HG03045 (cell line): ENCODE results near the gene RAB3C.

Source experiments
- ATAC-seq: cut with Tn5 transposase; IDR thresholded peaks from one replicate; pipeline ENCODE4 v1.9.1; 2021; ENCODE audit warnings: mild to moderate bottlenecking, moderate library complexity; ENCODE audit not compliant: unreplicated experiment

RAB3C gene

GRCh38 chr5:58718269-58718978, 135.5 kb downstream of the RAB3C start:
- ATAC-seq, result no peak

GRCh38 chr5:58722160-58722559, 139.3 kb downstream of the RAB3C start:
- ATAC-seq, result no peak

GRCh38 chr5:58724992-58725391, 142.1 kb downstream of the RAB3C start:
- ATAC-seq, result no peak

GRCh38 chr5:58731641-58732040, 148.8 kb downstream of the RAB3C start:
- ATAC-seq, result no peak

GRCh38 chr5:58735637-58736036, 152.8 kb downstream of the RAB3C start:
- ATAC-seq, result no peak

- no peak for ATAC-seq
Observed at GRCh38 chr5:58736214-58736613, 153.3 kb downstream of the RAB3C start.

GRCh38 chr5:58737671-58738070, 154.8 kb downstream of the RAB3C start:
- ATAC-seq, result no peak

- ATAC-seq, result no peak
Observed at GRCh38 chr5:58738336-58738735, 155.5 kb downstream of the RAB3C start.

GRCh38 chr5:58739051-58739450, 156.2 kb downstream of the RAB3C start:
- no peak for ATAC-seq

- no peak for ATAC-seq
Observed at GRCh38 chr5:58740956-58741355, 158.1 kb downstream of the RAB3C start.

GRCh38 chr5:58745350-58745749, 162.5 kb downstream of the RAB3C start:
- ATAC-seq, result no peak

- ATAC-seq, result no peak
Observed at GRCh38 chr5:58746321-58746720, 163.4 kb downstream of the RAB3C start.

GRCh38 chr5:58750036-58750435, 167.2 kb downstream of the RAB3C start:
- no peak for ATAC-seq

- ATAC-seq, result no peak
Observed at GRCh38 chr5:58751222-58751837, 168.5 kb downstream of the RAB3C start.

- ATAC-seq, result no peak
Observed at GRCh38 chr5:58752104-58752503, 169.2 kb downstream of the RAB3C start.

GRCh38 chr5:58753446-58753845, 170.6 kb downstream of the RAB3C start:
- ATAC-seq, result no peak

- no peak for ATAC-seq
Observed at GRCh38 chr5:58754250-58754649, 171.4 kb downstream of the RAB3C start.

- ATAC-seq, result no peak
Observed at GRCh38 chr5:58755397-58755796, 172.5 kb downstream of the RAB3C start.

- peak; percentile 81 for ATAC-seq
Observed at GRCh38 chr5:58759745-58760144, 176.9 kb downstream of the RAB3C start.

- peak; percentile 2 for ATAC-seq
Observed at GRCh38 chr5:58760222-58760621, 177.3 kb downstream of the RAB3C start.

GRCh38 chr5:58761407-58761806, 178.5 kb downstream of the RAB3C start:
- ATAC-seq, result no peak

- no peak for ATAC-seq
Observed at GRCh38 chr5:58763390-58763789, 180.5 kb downstream of the RAB3C start.

GRCh38 chr5:58764199-58764598, 181.3 kb downstream of the RAB3C start:
- ATAC-seq, result no peak
